Fibroblast of lung (primary cell): ENCODE results near the gene BPHL.

Experiments
- EZH2 ChIP-seq: IDR thresholded peaks from 2 replicates; pipeline ENCODE4 v1.5.1; 2012; ENCODE audit warnings: low read length, control low read depth, mild to moderate bottlenecking; ENCODE audit errors: missing control alignments
- TF ChIP-seq, protein P1 (sequence below), 2 donors: IDR thresholded peaks in 1 of 2; conservative IDR thresholded peaks in 1 of 2; 1 replicate in 1 of 2; 2 replicates in 1 of 2; pipeline ENCODE4 v1.5.1; 2011 to 2012; ENCODE audit warnings: low read length in 2 of 2, control low read depth in 1 of 2, inconsistent platforms in 1 of 2, low read depth in 1 of 2, mild to moderate bottlenecking in 1 of 2

DNA sequence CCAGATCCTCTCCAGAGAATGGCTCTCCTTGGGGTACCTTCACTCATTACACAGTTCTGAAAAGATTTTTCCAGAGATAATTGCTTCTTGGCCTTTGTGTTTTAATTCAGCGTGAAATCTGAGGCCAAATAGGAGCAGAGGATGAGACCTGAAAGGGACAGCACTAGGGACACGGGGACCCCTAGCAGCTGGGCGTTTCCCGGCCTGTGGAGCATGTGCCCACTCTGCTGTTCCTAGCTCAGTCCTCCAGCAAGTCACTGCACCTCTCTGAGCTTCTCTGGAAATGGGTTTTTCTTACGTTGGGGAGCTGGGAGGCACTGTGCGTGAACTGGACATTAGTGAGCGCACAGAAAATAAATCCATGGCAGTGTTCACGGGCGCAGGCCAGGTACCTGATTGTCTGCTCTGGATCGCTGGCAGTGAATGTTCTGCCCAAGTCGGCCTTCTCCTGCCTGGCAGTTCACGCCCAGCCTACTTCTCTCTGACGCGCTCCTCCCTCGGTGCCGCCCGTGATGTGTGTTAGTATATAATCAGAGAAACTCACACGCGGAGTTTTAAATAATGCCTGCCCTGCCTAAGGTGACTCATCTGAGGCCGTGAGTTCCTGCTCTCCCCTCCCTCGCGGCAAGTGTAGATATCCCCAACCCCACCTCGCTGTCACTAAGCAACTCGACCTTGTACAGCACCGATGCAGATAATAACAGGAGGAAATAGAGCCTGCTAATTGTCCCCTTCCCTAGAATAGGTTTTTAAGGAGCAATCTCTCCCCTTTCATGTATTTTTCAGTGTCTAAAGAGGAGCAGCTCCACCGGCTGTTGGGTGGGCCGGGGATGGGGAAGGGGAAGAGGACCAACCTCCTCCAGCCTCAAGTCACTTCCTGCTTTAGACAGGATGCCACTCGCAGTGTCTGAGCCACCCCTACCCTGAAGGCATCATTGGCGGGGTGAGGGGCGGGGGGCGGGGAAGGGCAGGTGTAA lies 41.6 kb downstream of the BPHL start:
- TF ChIP-seq, protein P1, sequence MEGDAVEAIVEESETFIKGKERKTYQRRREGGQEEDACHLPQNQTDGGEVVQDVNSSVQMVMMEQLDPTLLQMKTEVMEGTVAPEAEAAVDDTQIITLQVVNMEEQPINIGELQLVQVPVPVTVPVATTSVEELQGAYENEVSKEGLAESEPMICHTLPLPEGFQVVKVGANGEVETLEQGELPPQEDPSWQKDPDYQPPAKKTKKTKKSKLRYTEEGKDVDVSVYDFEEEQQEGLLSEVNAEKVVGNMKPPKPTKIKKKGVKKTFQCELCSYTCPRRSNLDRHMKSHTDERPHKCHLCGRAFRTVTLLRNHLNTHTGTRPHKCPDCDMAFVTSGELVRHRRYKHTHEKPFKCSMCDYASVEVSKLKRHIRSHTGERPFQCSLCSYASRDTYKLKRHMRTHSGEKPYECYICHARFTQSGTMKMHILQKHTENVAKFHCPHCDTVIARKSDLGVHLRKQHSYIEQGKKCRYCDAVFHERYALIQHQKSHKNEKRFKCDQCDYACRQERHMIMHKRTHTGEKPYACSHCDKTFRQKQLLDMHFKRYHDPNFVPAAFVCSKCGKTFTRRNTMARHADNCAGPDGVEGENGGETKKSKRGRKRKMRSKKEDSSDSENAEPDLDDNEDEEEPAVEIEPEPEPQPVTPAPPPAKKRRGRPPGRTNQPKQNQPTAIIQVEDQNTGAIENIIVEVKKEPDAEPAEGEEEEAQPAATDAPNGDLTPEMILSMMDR (conservative IDR thresholded peaks at IDR 0.05 in 1 of 2, IDR thresholded peaks at IDR 0.05 in 1 of 2; ENCODE audit: low read depth in 1 of 2, low read length in 2 of 2), result no peak
- no peak for TF ChIP-seq EZH2
